ENCODE results near the gene TMEM207. TPM values are rescaled to one million over a fixed set of nuclear protein-coding genes. Genes with fewer than 3 reads are reported as not detected.
"Not testable (repeated sequence)": the region's sequence is repeated elsewhere in the genome, so short reads cannot be mapped to it uniquely, and the experiment has no call there.

Gene TMEM207
- total RNA-seq, 2 donors from 2014 or later, result not detected

DNA sequence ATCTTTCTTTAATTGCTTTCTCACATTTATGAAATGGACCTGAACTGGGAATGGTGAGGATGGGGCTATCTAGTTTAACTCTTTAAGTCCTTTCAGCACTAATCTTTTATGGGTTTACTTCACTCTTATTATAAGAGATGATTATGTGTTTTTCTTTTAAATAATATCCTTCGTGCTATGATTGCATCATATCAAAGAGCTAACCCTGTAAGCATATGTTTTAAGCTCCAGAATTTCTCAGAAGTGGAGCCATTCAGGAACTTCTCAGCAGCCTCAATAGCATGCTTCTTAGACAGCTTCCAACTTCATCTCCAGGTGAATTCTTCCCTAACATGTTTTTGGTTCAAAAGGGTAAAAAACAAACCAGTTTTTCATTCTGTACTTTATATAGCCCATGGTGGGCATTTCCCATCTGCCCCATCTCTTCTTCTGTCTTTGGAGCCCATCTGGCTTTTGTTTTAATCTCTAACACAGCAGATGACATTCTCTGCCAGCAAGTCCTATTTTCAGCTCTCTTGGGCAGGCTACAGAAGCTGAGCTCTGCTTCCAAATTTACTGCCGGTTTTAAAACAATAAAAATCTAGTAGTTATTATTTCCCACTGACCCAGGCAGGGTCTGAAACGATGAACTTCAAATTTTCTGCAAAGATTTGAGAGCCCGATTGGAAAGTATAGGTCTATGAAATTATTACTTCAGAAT lies 37.4 kb upstream of the TMEM207 start:
- H3K36me3 ChIP-seq, result no peaks in the 10 kb centered on the region
- peak overlapping the region; percentile 17 to 18 for H3K4me3 ChIP-seq
- TF ChIP-seq, protein P1, sequence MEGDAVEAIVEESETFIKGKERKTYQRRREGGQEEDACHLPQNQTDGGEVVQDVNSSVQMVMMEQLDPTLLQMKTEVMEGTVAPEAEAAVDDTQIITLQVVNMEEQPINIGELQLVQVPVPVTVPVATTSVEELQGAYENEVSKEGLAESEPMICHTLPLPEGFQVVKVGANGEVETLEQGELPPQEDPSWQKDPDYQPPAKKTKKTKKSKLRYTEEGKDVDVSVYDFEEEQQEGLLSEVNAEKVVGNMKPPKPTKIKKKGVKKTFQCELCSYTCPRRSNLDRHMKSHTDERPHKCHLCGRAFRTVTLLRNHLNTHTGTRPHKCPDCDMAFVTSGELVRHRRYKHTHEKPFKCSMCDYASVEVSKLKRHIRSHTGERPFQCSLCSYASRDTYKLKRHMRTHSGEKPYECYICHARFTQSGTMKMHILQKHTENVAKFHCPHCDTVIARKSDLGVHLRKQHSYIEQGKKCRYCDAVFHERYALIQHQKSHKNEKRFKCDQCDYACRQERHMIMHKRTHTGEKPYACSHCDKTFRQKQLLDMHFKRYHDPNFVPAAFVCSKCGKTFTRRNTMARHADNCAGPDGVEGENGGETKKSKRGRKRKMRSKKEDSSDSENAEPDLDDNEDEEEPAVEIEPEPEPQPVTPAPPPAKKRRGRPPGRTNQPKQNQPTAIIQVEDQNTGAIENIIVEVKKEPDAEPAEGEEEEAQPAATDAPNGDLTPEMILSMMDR (IDR thresholded peaks at IDR 0.05), result no peak
- H3K27ac ChIP-seq, result peak overlapping the region; percentile 36 to 70
- no peaks in the 10 kb centered on the region for H3K4me1 ChIP-seq
- no peaks in the 10 kb centered on the region for H3K27me3 ChIP-seq
- DNase-seq (ENCODE audit: low spot score), result no peak
- no peaks in the 10 kb centered on the region for H3K9me3 ChIP-seq

DNA sequence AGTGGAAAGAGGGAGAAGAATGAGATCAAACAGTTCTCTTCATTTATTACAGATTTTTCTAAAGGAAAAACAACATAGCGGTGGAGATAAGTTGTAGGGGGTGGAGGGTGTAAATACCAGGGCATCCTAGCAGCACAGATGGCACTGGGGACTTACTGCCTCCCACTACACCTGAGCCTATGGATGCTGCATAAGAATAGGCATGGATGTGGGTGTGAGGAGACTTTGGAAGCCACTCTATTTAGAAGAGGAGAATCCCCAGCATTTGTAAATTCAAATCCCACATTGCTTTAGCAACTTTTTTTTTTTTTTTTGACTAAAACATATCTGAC lies 36.8 kb upstream of the TMEM207 start:
- Histone ChIP-seq H3K36me3 (no peaks in the 10 kb centered on the region), H3K9me3 (no peaks in the 10 kb centered on the region), H3K4me3 (no peak overlapping the region), H3K4me1 (no peaks in the 10 kb centered on the region), H3K27me3 (no peaks in the 10 kb centered on the region), H3K27ac (no peak overlapping the region)
- DNase-seq (ENCODE audit: low spot score), result no peak
- TF ChIP-seq, protein P1 (IDR thresholded peaks at IDR 0.05), result no peak

DNA sequence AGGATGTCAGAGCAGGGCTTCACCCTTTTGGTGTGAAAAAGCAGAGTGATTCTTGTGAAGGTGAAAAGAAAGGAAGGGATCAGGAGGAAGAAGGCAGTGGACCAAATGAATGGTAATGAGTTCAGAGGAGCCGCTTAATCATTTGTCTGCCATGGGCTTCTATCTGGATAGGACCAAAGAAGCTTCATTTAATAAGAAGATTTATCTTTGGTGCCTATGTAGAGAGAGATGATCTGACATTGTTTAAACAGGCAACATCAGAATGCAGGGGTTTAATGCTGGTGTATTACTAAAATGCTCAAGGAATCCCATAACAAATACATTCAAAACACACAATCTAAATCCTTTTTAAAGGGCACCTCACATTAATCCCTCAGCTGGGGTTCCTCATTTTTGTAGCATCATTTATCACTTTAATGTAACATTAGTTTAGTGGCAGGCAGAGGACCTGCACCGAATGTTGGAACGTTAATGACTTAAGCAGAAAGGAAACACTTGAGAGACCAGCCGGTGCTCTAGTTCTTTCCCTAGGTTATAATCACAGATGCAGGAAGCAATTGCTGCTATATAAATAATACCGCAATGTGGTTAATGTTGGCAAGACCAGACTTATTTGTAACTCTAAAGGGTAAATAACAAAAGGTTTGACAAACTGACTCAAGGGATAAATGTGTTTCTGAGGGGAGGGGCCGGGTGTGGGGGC lies 36.3 kb upstream of the TMEM207 start:
- TF ChIP-seq, protein P1 (IDR thresholded peaks at IDR 0.05), result no peak
- no peak for DNase-seq (ENCODE audit: low spot score)
- H3K9me3 ChIP-seq, result no peaks in the 10 kb centered on the region
- peak overlapping the region in 1 of 2 donors; percentile 30 for H3K27ac ChIP-seq
- no peak overlapping the region for H3K4me3 ChIP-seq
- no peaks in the 10 kb centered on the region for H3K36me3 ChIP-seq
- no peaks in the 10 kb centered on the region for H3K4me1 ChIP-seq
- H3K27me3 ChIP-seq, result no peaks in the 10 kb centered on the region

DNA sequence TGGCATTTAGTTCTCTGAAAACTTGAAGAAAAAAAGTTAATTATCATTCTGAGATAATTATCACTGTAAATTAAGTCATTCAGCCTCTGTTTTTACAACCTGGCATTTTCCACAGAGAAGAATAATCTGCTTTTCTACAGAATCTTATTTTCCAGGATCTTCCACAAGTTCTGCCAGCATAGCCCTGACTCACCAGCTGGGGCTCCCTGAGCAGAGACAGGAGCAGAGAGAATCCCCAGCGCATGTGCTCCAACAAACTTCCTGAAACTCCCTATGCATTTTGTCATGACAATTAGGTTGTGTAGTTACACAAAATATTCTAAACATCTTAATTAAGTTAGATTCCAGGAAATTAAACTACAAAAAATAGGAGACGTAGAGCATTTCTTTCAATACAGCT lies 32.1 kb upstream of the TMEM207 start:
- H3K36me3 ChIP-seq, result no peaks in the 10 kb centered on the region
- no peaks in the 10 kb centered on the region for H3K9me3 ChIP-seq

DNA sequence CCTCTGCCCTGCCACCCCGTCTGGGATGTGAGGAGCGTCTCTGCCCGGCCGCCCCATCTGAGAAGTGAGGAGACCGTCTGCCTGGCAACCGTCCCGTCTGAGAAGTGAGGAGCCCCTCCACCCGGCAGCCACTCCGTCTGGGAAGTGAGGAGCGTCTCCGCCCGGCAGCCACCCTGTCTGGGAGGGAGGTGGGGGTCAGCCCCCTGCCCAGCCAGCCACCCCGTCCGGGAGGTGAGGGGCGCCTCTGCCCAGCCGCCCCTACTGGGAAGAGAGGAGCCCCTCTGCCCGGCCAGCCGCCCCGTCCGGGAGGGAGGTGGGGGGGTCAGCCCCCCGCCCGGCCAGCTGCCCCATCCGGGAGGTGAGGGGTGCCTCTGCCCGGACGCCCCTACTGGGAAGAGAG lies 23.6 kb upstream of the TMEM207 start:
- H3K4me3 ChIP-seq; H3K27ac ChIP-seq; H3K36me3 ChIP-seq; H3K4me1 ChIP-seq; H3K27me3 ChIP-seq; DNase-seq (ENCODE audit: low spot score): not testable (repeated sequence)
- H3K9me3 ChIP-seq, result peaks cover 0 to 20% of the 10 kb centered on the region in 2 donors

More for the DNA sequence above, 32.1 kb upstream of the TMEM207 start:
- TF ChIP-seq, protein P1 (IDR thresholded peaks at IDR 0.05), result no peak
- no peaks in the 10 kb centered on the region for H3K27me3 ChIP-seq
- no peak overlapping the region for H3K27ac ChIP-seq
- DNase-seq (ENCODE audit: low spot score), result no peak
- no peak overlapping the region for H3K4me3 ChIP-seq
- H3K4me1 ChIP-seq, result no peaks in the 10 kb centered on the region

DNA sequence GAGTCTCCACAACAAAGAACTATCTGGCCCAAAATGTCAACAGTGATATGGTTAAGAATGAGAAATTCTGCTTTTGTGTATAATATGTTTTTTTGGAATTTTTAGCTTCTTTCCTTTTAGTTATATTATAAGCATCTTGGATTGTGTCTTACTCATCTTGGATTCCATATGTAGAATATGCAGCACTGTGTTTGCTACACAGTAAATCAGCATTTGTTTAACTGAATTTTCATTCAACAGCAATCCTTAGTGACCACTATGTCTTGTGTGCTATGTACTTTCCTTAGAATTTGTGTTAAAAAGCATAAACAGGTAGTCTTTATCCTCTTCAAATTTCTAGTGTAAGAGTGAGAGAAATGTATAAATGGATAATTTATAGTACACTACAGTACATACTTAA lies 18.2 kb upstream of the TMEM207 start:
- no peak overlapping the region for H3K4me3 ChIP-seq
- H3K27me3 ChIP-seq, result no peaks in the 10 kb centered on the region
- no peak for DNase-seq (ENCODE audit: low spot score)
- TF ChIP-seq, protein P1 (IDR thresholded peaks at IDR 0.05), result no peak
- H3K36me3 ChIP-seq, result no peaks in the 10 kb centered on the region
- no peaks in the 10 kb centered on the region for H3K4me1 ChIP-seq
- H3K27ac ChIP-seq, result no peak overlapping the region
- H3K9me3 ChIP-seq, result peaks cover 0 to 20% of the 10 kb centered on the region in 2 donors

Measured in right atrium auricular region (tissue), 2 donors.